Testis (tissue), 2 donors: Measurements from ENCODE around the gene C16orf89.

Source experiments
- CTCF ChIP-seq, 3 experiments: fragments of 450-650 bp in 2 of 3; fragments of 200-600 bp in 1 of 3; sonication (generic) in 1 of 3; IDR thresholded peaks; one replicate each; pipeline ENCODE4 v1.5.1; 2016 to 2019; ENCODE audit warnings: antibody characterized with exemption in 3 of 3, mild to moderate bottlenecking in 2 of 3, moderate library complexity in 1 of 3
- POLR2A ChIP-seq: fragments of 450-650 bp; IDR thresholded peaks from one replicate; pipeline ENCODE4 v1.6.1; 2017; ENCODE audit warnings: antibody characterized with exemption, mild to moderate bottlenecking, moderate library complexity

- TF ChIP-seq POLR2A = no peak
- no peak for TF ChIP-seq CTCF (IDR thresholded peaks at IDR 0.05)
Observed at GRCh38 chr16:5042574-5043171, 23.1 kb downstream of the C16orf89 start.
